Left renal cortex interstitium (tissue), 4 donors: ENCODE measurements around the gene FBXO33. TPM values are rescaled to one million over a fixed set of nuclear protein-coding genes. Genes with fewer than 3 reads are reported as not detected.

Experiments
- DNase-seq, 4 donors: peaks; one replicate each; pipeline ENCODE4 v3.0.0-alpha.2; 2013; ENCODE audit warnings: low read depth in 4 of 4, low spot score in 2 of 4, missing footprints in 1 of 4
- polyA plus RNA-seq, 4 donors: library from polyadenylated mRNA; unstranded; fragments of 120-200 nt; gene quantifications; one replicate each; pipeline ENCODE4 v1.2.1, GENCODE V29; 2013; ENCODE audit not compliant: insufficient read length in 4 of 4

Gene FBXO33
- polyA plus RNA-seq, 4 donors: 11.4 to 13.0 (median 11.8) TPM

GRCh38 chr14:39431416-39432178, 636 bp downstream of the FBXO33 start:
- DNase-seq: peak in 1 of 4 donors; percentile 32

- no peak for DNase-seq
Measured at GRCh38 chr14:39430762-39431415, 1.3 kb downstream of the FBXO33 start.

GRCh38 chr14:39428118-39428517, 4.1 kb downstream of the FBXO33 start:
- no peak for DNase-seq

GRCh38 chr14:39426605-39427004, 5.6 kb downstream of the FBXO33 start:
- no peak for DNase-seq

- no peak for DNase-seq
Measured at GRCh38 chr14:39425947-39426346, 6.3 kb downstream of the FBXO33 start.

GRCh38 chr14:39423793-39424192, 8.4 kb downstream of the FBXO33 start:
- no peak for DNase-seq

GRCh38 chr14:39422243-39422642, 10.0 kb downstream of the FBXO33 start:
- DNase-seq: no peak

GRCh38 chr14:39419272-39419671, 13.0 kb downstream of the FBXO33 start:
- DNase-seq: no peak

- DNase-seq: no peak
Measured at GRCh38 chr14:39417014-39417413, 15.2 kb downstream of the FBXO33 start.

- no peak for DNase-seq
Measured at GRCh38 chr14:39416072-39416471, 16.2 kb downstream of the FBXO33 start.

GRCh38 chr14:39406560-39406959, 25.7 kb downstream of the FBXO33 start:
- DNase-seq: no peak

- DNase-seq: no peak
Measured at GRCh38 chr14:39398382-39398781, 33.9 kb downstream of the FBXO33 start.

- DNase-seq: no peak
Measured at GRCh38 chr14:39396448-39396847, 35.8 kb downstream of the FBXO33 start.

- no peak for DNase-seq
Measured at GRCh38 chr14:39395555-39396254, 36.5 kb downstream of the FBXO33 start.

- no peak for DNase-seq
Measured at GRCh38 chr14:39393289-39393688, 38.9 kb downstream of the FBXO33 start.

GRCh38 chr14:39384177-39384576, 48.1 kb downstream of the FBXO33 start:
- no peak for DNase-seq

GRCh38 chr14:39383741-39384140, 48.5 kb downstream of the FBXO33 start:
- DNase-seq: no peak

- no peak for DNase-seq
Measured at GRCh38 chr14:39383026-39383660, 49.1 kb downstream of the FBXO33 start.

- DNase-seq: no peak
Measured at GRCh38 chr14:39382463-39382862, 49.8 kb downstream of the FBXO33 start.

GRCh38 chr14:39381366-39381765, 50.9 kb downstream of the FBXO33 start:
- DNase-seq: peak in 2 of 4 donors; percentile 23 to 28
